ENCODE data around the gene ACTA1. TPM values are rescaled to one million over a fixed set of nuclear protein-coding genes. Genes with fewer than 3 reads are reported as not detected.

The ACTA1 gene
- total RNA-seq, 1 experiment from 2014 or later: not detected

DNA sequence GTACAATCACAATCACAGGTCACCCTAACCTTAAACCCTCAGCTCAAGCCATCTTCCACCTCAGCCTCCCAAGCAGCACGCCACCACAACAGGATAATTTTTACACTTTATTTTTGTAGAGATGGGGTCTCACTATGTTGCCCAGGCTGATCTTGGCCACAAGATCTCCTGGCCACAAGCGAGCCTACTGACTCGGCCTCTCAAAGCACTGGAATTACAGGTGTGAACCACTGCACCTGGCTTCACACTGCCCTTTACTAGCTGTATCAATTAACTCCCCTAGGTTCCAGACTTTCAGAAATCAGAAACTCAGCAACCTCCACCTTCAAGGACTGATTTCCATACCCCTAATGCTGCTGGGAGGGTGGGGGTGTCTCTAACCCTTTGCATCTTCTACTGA, 37.3 kb upstream of the ACTA1 start:
- H3K9me3 ChIP-seq (ENCODE audit: control insufficient read depth in 1 of 2, insufficient read depth in 1 of 2, low read depth in 1 of 2, low read length in 2 of 2): no peaks in the 10 kb centered on the region
- POLR2A ChIA-PET: no interaction called here
- no peaks in the 10 kb centered on the region for H3K27me3 ChIP-seq (ENCODE audit: insufficient read depth, low read length)
- no peak overlapping the region for H2AFZ ChIP-seq (ENCODE audit: low read depth, low read length, poor library complexity, severe bottlenecking)
- TF ChIP-seq, protein P1, sequence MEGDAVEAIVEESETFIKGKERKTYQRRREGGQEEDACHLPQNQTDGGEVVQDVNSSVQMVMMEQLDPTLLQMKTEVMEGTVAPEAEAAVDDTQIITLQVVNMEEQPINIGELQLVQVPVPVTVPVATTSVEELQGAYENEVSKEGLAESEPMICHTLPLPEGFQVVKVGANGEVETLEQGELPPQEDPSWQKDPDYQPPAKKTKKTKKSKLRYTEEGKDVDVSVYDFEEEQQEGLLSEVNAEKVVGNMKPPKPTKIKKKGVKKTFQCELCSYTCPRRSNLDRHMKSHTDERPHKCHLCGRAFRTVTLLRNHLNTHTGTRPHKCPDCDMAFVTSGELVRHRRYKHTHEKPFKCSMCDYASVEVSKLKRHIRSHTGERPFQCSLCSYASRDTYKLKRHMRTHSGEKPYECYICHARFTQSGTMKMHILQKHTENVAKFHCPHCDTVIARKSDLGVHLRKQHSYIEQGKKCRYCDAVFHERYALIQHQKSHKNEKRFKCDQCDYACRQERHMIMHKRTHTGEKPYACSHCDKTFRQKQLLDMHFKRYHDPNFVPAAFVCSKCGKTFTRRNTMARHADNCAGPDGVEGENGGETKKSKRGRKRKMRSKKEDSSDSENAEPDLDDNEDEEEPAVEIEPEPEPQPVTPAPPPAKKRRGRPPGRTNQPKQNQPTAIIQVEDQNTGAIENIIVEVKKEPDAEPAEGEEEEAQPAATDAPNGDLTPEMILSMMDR (IDR thresholded peaks at IDR 0.05 in 2 of 3, conservative IDR thresholded peaks at IDR 0.05 in 1 of 3; ENCODE audit: borderline replicate concordance in 1 of 3, insufficient read depth in 1 of 3, low read depth in 2 of 3, low read length in 2 of 3): no peak
- no peak for TF ChIP-seq ELF1 (IDR thresholded peaks at IDR 0.05; ENCODE audit: borderline replicate concordance, low read depth)
- no peak for TF ChIP-seq ZNF274 (IDR thresholded peaks at IDR 0.05; ENCODE audit: low read depth, low read length)
- TF ChIP-seq CEBPB (IDR thresholded peaks at IDR 0.05; ENCODE audit: low read depth): no peak
- TF ChIP-seq, protein P2, sequence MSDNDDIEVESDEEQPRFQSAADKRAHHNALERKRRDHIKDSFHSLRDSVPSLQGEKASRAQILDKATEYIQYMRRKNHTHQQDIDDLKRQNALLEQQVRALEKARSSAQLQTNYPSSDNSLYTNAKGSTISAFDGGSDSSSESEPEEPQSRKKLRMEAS (IDR thresholded peaks at IDR 0.05): no peak
- TF ChIP-seq POLR2AphosphoS5 (IDR thresholded peaks at IDR 0.05; ENCODE audit: low read depth, low read length): no peak
- no peak for TF ChIP-seq POLR2A (IDR thresholded peaks at IDR 0.05; ENCODE audit: borderline replicate concordance, extremely low read depth, insufficient read depth, insufficient read length)
- H3K4me2 ChIP-seq (ENCODE audit: low read length): no peak overlapping the region
- H3K9me2 ChIP-seq (ENCODE audit: insufficient read depth): no peaks in the 10 kb centered on the region
- no peaks in the 10 kb centered on the region for H4K20me1 ChIP-seq (ENCODE audit: insufficient read depth)
- no peaks in the 10 kb centered on the region; the same call in 1 of the 2 replicates for H3K79me2 ChIP-seq (ENCODE audit: insufficient read depth, low read length)
- H3K27ac ChIP-seq (ENCODE audit: low read depth, low read length): no peak overlapping the region
- no peaks in the 10 kb centered on the region for H3K4me1 ChIP-seq (ENCODE audit: control insufficient read depth in 1 of 2, insufficient read depth in 2 of 2, low read length in 2 of 2)
- H3K36me3 ChIP-seq (ENCODE audit: control insufficient read depth in 1 of 2, insufficient read depth in 2 of 2, low read length in 2 of 2): peaks cover 18 to 31% of the 10 kb centered on the region in 2 experiments
- BruUV-seq (replicated peaks): no TSS peak
- RAD21 ChIA-PET (ENCODE audit: low non-redundant PET in 1 of 2, low total read pairs in 2 of 2, uncharacterized antibody in 2 of 2, unreplicated experiment in 2 of 2): no interaction called here
- intact Hi-C loops (cut with micrococcal nuclease): no loop called here
- ATAC-seq (no peak), DNase-seq (ENCODE audit: low read depth, low spot score) (no peak)
- H3K4me3 ChIP-seq (replicated peaks in 1 of 2; ENCODE audit: low read depth in 1 of 2, low read length in 2 of 2): no peak overlapping the region
- no peak overlapping the region for H3K9ac ChIP-seq (ENCODE audit: low read length)
- CTCF ChIA-PET: no interaction called here

DNA sequence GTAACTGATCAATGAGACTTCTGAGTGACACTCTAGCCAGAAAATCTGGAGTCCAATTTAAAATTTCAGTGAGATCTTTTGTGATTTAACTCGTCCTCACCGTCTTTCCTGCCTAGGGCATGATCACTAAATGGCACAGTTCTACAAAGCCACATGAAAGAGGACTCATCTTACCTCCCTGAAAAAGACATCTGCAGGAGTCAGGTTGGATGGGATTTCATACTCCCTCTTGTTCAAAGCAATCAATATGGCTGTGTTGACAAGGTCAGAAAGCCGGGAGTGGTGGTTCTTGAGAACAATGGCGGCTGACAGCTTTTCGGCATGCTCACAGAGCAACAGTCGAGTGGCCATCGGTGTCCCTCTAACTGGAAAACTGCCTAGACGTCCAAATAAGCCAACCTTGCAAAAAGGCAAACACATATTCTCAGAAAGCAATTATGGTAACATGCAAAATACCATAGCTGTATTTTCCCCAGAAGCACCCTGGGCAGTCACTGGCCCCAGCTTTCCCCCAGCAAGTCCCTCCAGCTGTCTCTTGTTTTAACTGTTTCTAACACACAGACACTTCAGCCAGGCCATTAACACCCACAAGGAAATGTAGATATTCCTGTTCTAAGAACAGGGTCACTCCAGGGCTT, 36.6 kb upstream of the ACTA1 start:
- ChIA-PET POLR2A (no interaction called here), RAD21 (ENCODE audit: low non-redundant PET in 1 of 2, low total read pairs in 2 of 2, uncharacterized antibody in 2 of 2, unreplicated experiment in 2 of 2) (no interaction called here), CTCF (no interaction called here)
- BruUV-seq (replicated peaks): no TSS peak
- Histone ChIP-seq H3K36me3 (ENCODE audit: control insufficient read depth in 1 of 2, insufficient read depth in 2 of 2, low read length in 2 of 2) (peaks cover 16 to 32% of the 10 kb centered on the region in 2 experiments), H3K4me3 (replicated peaks in 1 of 2; ENCODE audit: low read depth in 1 of 2, low read length in 2 of 2) (no peak overlapping the region), H3K4me2 (ENCODE audit: low read length) (no peak overlapping the region), H3K9me3 (ENCODE audit: control insufficient read depth in 1 of 2, insufficient read depth in 1 of 2, low read depth in 1 of 2, low read length in 2 of 2) (no peaks in the 10 kb centered on the region), H3K79me2 (ENCODE audit: insufficient read depth, low read length) (no peaks in the 10 kb centered on the region; the same call in 1 of the 2 replicates), H2AFZ (ENCODE audit: low read depth, low read length, poor library complexity, severe bottlenecking) (no peak overlapping the region), H3K9ac (ENCODE audit: low read length) (no peak overlapping the region), H3K9me2 (ENCODE audit: insufficient read depth) (no peaks in the 10 kb centered on the region), H3K27me3 (ENCODE audit: insufficient read depth, low read length) (no peaks in the 10 kb centered on the region), H4K20me1 (ENCODE audit: insufficient read depth) (no peaks in the 10 kb centered on the region), H3K27ac (ENCODE audit: low read depth, low read length) (no peak overlapping the region), H3K4me1 (ENCODE audit: control insufficient read depth in 1 of 2, insufficient read depth in 2 of 2, low read length in 2 of 2) (no peaks in the 10 kb centered on the region)
- intact Hi-C loops (cut with micrococcal nuclease): no loop called here
- ATAC-seq (no peak), DNase-seq (ENCODE audit: low read depth, low spot score) (no peak)
- TF ChIP-seq EZH2 (IDR thresholded peaks at IDR 0.05) (no peak), EZH2phosphoT487 (IDR thresholded peaks at IDR 0.05; ENCODE audit: borderline replicate concordance) (no peak), CBX3 (IDR thresholded peaks at IDR 0.05; ENCODE audit: low read depth) (no peak), JUND (IDR thresholded peaks at IDR 0.05) (no peak), RAD21 (IDR thresholded peaks at IDR 0.05; ENCODE audit: low read depth) (no peak), YY1 (IDR thresholded peaks at IDR 0.05; ENCODE audit: extremely low read depth, insufficient replicate concordance, low read depth, low read length) (no peak)
- TF ChIP-seq, protein P2 (IDR thresholded peaks at IDR 0.05): no peak
- TF ChIP-seq, protein P3, sequence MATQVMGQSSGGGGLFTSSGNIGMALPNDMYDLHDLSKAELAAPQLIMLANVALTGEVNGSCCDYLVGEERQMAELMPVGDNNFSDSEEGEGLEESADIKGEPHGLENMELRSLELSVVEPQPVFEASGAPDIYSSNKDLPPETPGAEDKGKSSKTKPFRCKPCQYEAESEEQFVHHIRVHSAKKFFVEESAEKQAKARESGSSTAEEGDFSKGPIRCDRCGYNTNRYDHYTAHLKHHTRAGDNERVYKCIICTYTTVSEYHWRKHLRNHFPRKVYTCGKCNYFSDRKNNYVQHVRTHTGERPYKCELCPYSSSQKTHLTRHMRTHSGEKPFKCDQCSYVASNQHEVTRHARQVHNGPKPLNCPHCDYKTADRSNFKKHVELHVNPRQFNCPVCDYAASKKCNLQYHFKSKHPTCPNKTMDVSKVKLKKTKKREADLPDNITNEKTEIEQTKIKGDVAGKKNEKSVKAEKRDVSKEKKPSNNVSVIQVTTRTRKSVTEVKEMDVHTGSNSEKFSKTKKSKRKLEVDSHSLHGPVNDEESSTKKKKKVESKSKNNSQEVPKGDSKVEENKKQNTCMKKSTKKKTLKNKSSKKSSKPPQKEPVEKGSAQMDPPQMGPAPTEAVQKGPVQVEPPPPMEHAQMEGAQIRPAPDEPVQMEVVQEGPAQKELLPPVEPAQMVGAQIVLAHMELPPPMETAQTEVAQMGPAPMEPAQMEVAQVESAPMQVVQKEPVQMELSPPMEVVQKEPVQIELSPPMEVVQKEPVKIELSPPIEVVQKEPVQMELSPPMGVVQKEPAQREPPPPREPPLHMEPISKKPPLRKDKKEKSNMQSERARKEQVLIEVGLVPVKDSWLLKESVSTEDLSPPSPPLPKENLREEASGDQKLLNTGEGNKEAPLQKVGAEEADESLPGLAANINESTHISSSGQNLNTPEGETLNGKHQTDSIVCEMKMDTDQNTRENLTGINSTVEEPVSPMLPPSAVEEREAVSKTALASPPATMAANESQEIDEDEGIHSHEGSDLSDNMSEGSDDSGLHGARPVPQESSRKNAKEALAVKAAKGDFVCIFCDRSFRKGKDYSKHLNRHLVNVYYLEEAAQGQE (IDR thresholded peaks at IDR 0.05; ENCODE audit: low read depth): no peak
- TF ChIP-seq, protein P4, sequence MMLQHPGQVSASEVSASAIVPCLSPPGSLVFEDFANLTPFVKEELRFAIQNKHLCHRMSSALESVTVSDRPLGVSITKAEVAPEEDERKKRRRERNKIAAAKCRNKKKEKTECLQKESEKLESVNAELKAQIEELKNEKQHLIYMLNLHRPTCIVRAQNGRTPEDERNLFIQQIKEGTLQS (IDR thresholded peaks at IDR 0.05): no peak

Measured in HCT116 (cell line).